ENCODE data around the gene P3H2.

- TF ChIP-seq POLR2AphosphoS5 (IDR thresholded peaks at IDR 0.05; ENCODE audit: low read depth, low read length), result no peak
- no peak for TF ChIP-seq POLR2A (IDR thresholded peaks at IDR 0.05; ENCODE audit: low read depth, low read length)
- no peak for TF ChIP-seq TAF1 (IDR thresholded peaks at IDR 0.05; ENCODE audit: low read depth, low read length)
- no peak for TF ChIP-seq SPI1 (IDR thresholded peaks at IDR 0.05; ENCODE audit: low read depth, low read length)
These were observed 103.7 kb downstream of the P3H2 start for GRCh38 chr3:190016966-190017365.
